VCaP (cell line): ENCODE measurements around the gene MYRIP.

Source experiments
- H3K27ac ChIP-seq: fragments of 450-650 bp; 2 replicates; pipeline ENCODE4 v1.5.1; 2017
- TF ChIP-seq, protein P1 (sequence below): fragments of 450-650 bp; conservative IDR thresholded peaks from 2 replicates; pipeline ENCODE4 v1.5.1; 2017; ENCODE audit warnings: mild to moderate bottlenecking, moderate library complexity

MYRIP gene

DNA sequence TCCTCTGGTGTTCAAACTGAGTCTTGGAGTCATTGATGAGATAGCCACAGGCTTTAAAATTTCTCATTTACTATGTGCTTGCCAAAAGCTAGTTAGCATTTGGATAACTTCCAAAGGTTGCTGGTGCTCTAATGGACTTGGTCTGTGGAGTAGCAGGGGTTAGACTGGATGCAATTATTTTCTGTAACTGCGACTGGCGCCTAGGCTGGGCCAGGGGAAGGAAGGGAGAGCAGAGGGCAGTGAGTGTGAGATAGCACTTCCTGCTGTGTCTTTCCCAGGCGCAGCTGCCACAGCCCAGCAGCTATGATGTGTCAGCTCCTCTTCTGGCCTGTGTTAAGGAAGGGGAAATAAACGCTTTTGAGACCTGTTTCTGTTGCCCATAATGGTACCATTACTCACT is 98.6 kb downstream of the MYRIP start:
- peak overlapping the region; percentile 84 for H3K27ac ChIP-seq
- TF ChIP-seq, protein P1, sequence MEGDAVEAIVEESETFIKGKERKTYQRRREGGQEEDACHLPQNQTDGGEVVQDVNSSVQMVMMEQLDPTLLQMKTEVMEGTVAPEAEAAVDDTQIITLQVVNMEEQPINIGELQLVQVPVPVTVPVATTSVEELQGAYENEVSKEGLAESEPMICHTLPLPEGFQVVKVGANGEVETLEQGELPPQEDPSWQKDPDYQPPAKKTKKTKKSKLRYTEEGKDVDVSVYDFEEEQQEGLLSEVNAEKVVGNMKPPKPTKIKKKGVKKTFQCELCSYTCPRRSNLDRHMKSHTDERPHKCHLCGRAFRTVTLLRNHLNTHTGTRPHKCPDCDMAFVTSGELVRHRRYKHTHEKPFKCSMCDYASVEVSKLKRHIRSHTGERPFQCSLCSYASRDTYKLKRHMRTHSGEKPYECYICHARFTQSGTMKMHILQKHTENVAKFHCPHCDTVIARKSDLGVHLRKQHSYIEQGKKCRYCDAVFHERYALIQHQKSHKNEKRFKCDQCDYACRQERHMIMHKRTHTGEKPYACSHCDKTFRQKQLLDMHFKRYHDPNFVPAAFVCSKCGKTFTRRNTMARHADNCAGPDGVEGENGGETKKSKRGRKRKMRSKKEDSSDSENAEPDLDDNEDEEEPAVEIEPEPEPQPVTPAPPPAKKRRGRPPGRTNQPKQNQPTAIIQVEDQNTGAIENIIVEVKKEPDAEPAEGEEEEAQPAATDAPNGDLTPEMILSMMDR = no peak

DNA sequence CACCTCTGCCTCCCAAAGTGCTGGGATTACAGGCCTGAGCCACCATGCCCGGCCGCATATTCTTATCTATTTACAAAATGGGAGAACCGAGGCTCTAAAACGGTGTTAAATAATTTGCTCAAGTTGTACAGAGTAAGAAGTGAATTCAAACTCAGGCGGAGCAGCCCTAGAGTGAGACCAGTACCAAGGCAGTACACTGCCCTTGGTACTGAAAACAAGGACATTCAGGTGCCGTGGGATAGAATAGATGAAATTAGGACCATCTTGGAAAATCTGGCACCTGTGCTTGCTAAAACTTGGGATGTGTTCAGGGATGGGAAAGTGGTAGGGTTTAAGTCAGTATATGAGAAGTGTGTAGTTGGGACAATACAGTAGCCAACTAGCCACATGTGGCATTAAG is 100.7 kb downstream of the MYRIP start:
- TF ChIP-seq, protein P1 = no peak
- H3K27ac ChIP-seq = peak overlapping the region; percentile 84

DNA sequence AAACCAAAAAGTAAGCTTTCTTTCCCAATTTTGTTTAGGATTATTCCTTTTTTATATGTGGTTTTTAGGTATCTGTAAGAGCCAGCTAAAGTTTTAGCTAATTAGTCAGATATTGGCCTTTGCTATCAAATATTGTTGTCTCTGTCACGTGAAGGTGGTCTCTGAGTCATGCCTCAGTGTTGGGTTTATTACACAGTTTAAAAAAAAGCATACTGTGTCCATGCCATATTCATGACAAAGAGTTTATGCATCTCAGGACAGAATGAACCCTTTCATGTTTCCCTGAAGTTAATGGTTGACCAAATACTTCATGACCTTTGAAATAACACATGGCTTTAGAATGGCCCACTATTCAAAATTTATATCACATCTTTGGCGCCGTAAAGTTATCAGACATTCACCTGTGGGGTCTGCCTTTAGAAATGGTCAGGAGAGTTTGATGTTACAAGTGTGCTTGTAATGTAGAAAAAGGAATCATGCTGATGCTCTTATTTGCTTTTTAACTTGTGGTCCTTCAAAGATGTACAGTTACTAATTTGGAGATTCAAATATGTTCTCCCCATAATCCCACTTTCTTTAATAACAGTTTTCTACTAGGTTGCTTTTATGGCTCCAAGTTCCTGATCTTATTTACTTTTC is 101.5 kb downstream of the MYRIP start:
- H3K27ac ChIP-seq = peak overlapping the region; percentile 84
- TF ChIP-seq, protein P1 = no peak

DNA sequence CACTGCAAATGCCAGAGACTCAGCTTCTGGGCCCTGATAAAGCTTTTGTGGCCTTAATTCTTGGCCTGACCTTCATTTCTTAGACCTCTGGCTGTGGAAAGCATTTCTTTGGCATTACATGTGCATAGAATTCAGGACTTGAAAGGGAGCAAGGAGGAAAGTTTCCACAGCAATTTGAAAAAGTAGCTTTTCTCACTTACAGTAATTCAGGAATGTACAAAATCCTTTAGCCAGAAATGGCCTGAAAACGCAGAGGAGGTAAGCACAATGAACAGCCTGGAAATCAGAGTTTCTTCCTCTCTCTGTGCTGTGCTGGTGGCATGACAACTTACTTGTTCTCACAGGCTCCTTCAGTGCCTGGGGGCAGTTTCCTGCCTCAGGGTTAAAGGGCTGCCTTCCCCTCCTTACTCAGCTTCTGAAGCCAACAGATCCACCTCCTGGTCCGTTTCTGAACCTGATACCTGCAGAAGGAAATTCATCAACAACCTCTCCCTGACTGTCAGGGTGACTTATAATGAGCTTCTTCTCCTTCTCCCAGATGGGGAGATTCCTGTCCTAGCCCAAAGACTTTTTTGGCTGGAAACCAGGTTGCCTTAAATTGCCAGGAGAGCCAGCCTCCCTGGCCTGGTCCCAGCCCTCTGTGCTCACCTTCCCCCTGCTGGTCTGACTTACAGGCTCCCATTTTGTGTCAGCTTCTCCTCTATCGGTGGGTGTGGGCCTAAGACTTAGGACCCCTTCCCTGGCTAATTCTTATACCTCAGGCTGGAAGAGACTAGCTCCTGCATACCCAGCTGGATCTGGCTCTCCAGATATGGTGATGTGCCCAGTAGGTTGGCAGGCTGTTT is 102.3 kb downstream of the MYRIP start:
- H3K27ac ChIP-seq = peak overlapping the region; percentile 84
- TF ChIP-seq, protein P1 = no peak

DNA sequence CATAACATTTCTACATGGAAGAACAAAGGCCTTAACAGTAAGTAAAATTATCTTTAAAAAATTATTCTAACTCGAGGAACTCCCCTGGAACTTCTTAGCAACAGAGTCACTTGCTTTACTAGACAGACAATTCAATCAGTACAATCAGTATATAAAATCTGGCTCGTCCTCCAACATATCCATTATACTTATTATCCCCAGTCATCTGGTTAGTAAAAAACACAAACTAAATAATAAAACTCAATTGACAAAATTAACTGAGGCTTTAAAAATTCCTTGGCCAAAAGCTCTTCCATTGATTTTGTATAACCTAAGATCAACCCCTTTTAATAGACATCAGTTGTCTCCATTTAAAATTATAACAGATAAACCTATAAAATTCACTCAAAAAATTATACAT is 105.6 kb downstream of the MYRIP start:
- TF ChIP-seq, protein P1 = no peak
- peak overlapping the region; percentile 31 for H3K27ac ChIP-seq

DNA sequence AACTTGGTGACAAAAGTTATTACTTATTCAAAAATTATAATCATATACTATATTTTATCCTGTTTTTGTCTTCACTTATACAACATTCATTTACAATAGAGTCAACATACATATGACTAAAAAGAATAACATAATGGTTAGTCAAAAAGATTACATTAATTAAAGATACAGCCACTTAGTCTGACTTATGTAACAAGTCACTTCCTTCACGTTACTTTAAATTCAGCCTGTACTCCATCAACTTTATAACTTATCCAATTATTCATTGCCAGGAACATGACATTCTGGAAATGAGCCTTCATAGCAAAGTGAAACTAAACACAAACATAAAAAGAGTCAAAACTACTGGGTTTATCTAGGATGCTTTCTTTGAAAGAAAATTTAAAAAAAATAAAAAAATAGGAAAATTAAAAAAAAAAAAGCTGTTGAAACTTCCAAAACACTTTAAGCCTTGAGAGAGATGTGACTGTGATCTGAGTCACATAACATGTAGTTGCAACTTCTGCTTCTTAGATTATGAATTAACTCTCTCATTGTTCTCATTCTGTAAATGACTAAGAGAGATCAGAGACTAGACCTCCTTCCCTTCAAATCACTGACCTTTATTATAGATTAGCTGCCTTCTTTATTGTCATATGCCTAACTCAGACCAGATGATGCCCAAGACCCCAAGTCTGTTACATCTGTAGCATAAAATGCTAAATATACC is 107.8 kb downstream of the MYRIP start:
- TF ChIP-seq, protein P1 = no peak
- H3K27ac ChIP-seq = peak overlapping the region; percentile 60; the same call in 1 of the 2 replicates

DNA sequence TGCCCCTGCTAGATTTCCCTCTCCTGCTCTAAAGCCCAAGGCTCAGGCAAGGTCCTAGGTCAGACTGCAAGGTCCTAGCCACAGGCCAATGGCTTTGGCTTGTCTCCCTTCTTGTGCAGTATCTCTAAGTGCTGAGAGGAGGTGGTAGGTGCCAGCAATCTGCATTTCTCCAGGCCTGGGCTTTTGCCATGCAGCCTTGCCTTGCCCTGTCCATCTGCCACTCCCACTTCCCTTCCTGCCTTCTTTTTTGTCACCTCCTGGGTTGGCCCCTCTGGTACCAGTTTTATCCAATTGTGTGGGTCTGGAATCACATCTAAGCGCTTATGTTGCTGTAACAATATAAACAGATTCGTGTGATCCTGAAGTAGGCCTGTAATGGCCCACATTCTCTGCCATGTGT is 109.9 kb downstream of the MYRIP start:
- TF ChIP-seq, protein P1 = no peak
- H3K27ac ChIP-seq = peak overlapping the region; percentile 60
